ENCODE measurements around the gene GPR176.

Gene GPR176

GRCh38 chr15:39936681-39937080 is 16.6 kb upstream of the GPR176 start:
- no peak overlapping the region for H3K4me3 ChIP-seq

DNA sequence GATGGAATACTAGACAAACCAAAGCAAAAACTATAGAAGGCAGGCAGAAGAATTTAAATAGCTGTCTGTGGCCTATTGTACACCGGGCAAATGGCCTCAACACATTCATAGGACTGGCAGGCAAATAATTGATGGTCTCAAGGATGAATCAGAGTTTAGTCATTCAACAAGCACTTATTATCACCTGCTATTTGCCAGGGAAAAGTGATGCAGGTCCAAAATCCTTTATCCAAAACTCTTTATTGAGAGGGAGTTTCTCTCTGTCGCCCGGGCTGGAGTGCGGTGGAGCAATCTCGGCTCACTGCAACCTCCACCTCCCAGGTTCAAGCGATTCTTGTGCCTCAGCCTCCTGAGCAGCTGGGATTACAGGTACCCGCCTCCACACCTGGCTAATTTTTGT is 16.1 kb upstream of the GPR176 start:
- H3K4me3 ChIP-seq, result no peak overlapping the region
- H3K27ac ChIP-seq, result no peak overlapping the region

More at GRCh38 chr15:39936681-39937080, 16.6 kb upstream of the GPR176 start:
- no peak overlapping the region for H3K27ac ChIP-seq

GRCh38 chr15:39935241-39935640 is 15.2 kb upstream of the GPR176 start:
- H3K27ac ChIP-seq, result peak overlapping the region in 2 of 21 experiments; percentile 83 to 94
- peak overlapping the region in 1 of 7 experiments; percentile 85 for H3K4me3 ChIP-seq

GRCh38 chr15:39934397-39935071 is 14.5 kb upstream of the GPR176 start:
- H3K4me3 ChIP-seq, result peak overlapping the region; percentile 49 to 85 (median 59)
- H3K27ac ChIP-seq, result peak overlapping the region; percentile 72 to 97 (median 83)

GRCh38 chr15:39931615-39932014 is 11.5 kb upstream of the GPR176 start:
- Histone ChIP-seq H3K27ac (no peak overlapping the region), H3K4me3 (no peak overlapping the region)

- Histone ChIP-seq H3K4me3 (no peak overlapping the region), H3K27ac (no peak overlapping the region)
Measured at GRCh38 chr15:39926526-39926925, 6.5 kb upstream of the GPR176 start.

DNA sequence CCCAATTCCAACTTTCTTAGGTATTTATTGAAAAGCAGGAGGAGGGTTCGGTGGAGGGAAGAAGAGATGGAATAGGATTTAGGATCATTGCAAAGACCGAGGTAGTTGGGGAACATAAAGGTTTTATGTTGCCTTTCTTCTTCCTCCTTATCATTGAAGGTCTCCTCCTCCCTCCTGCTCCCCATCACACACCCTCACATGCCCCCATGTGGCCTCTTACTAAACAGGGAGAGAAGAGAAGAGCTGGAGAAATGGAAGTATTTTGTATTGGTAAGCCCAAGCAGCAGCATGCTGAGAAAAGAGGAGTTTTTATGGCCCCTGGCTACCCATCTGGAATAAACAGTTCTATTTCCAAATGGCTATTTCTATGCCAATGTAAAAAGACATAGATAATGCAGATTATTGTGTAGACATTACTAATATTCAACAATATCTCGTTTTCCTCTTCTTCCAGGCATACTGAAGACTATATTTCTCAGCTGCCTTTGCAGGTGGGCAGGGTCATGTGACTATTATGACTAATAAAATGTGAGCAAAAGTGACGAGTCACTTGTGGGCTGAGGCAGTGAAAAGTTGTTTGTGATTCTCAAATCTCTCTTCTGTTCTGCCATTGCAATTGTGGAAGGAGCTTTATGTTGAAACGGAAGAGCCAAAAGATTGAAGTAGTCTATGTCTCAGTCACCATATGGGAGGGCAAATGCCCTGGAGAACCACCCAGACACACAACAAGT is 5.2 kb upstream of the GPR176 start:
- H3K27ac ChIP-seq, result no peak overlapping the region
- no peak overlapping the region for H3K4me3 ChIP-seq

DNA sequence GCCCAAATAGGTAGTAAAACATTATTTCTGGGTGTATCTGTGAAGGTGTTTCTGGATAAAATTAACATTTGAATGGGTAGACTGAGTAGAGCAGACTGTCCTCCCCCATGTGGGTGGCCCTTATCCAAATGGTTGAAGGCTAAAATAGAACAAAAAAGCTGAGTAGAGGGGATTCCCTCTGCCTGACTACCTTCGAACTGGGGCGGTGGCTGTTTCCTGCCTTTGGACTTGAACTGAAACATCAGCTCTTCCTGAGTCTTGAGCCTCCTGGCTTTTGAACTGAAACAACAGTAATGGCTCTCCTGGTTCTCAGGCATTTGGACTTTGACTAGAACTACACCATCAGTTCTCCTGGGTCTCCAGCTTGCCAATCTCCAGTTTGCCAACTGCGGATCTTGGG is 4.4 kb upstream of the GPR176 start:
- Histone ChIP-seq H3K27ac (no peak overlapping the region), H3K4me3 (no peak overlapping the region)

DNA sequence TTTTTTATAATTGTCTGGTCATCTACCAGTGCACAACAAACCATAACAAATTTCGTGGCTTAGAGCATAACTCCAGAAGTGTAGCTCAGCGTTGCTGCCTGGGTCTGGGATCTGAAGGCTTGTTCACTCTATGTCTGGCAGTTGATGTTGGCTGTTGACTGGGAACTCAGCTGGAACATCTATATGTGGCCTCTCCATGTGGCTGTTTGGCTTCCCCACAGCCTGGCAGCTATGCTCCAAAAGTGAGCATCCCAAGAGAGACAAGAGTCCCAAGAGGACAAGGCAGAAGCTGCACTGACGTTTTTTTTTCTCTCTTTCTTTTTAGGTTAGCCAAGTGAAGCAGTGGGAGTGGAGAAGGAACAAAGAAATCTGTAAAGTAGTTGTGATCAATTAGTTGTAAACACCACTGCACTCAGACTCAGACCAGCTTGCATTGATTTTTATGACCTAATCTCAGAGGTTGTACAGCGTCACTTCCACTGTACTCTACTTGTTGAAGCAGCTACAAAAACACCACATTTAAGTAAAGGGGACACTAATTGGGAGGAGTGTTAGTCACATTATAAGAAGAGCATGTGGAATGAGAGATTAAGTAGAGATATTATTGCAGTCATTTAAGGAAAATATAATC is 2.5 kb upstream of the GPR176 start:
- peak overlapping the region in 2 of 21 experiments; percentile 1 to 11 for H3K27ac ChIP-seq

DNA sequence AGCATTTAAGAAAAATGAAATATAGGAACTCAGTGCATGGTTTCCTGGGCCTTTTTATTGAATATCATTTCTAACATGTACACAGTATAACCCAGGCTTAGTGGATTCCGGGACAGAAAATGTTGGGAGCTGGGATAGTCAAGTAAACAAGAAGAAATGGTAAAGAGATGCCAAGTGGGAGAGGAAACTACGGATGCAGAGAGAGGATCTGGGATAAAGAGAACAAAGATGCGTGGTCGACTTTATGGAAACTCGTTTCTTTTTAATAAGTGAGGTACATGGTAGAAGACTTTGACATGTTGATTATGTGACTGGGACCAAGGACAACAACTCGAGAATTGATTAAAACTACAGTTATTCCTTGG is 1.2 kb upstream of the GPR176 start:
- peak overlapping the region; percentile 45 to 73 (median 57) for H3K4me3 ChIP-seq
- H3K27ac ChIP-seq, result peak overlapping the region in 20 of 21 experiments; percentile 39 to 84 (median 68)

More for the DNA sequence above, 2.5 kb upstream of the GPR176 start:
- H3K4me3 ChIP-seq, result no peak overlapping the region

DNA sequence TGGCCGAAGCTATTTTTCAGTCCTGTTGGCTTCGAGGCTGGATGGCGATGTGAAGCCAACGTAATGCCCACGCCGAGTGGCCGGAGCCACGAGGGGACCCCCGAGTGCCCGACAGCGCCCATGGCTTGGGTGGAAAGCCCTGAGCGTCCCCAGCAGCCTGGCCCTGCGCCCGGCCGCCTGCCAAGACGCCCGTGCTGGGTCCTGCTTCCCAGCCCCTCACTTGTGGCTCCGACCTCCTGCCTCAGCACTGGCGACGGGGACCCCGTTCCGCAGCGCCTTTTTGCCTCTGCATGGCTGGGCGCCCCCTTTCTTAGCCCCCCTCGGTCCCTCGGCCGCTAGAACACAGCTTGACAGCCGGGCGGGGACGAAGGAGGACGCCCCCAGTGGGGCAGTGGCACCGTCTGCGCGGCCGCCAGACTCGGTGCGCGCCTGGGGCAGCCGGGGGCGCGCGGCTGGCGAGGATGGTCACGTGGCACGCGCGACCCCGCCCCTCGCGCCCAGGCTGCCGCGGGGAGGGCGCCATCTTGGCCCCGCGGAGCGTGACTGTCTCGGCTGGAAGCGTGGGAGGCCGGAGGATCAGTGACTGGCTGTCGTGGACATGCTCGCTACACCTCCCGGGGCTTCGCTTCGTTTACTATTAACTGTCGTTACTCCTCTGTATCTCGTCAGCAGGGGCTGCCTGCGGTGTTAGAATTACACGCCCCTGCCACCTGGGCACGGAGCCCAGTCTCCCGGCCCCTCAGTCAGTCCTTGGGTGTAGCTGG is 626 bp upstream of the GPR176 start:
- Histone ChIP-seq H3K4me3 (peak overlapping the region; percentile 45 to 73 (median 57)), H3K27ac (peak overlapping the region in 20 of 21 experiments; percentile 39 to 84 (median 68))

DNA sequence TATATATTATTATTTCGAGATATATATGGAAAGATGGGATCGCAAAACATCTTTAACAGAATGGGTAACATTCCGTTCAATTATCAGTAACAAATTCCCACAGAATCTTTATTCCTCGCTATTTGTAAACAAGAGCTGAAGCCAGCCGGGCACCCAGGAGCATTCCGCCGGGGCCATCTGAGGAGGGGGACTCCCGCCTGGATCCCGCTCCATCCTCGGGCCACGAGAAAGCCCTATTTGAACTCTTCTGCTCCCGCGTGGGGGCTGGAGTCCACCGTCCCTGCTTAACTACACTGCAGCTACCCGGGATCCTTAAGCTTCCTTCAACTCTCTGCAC is 687 bp downstream of the GPR176 start:
- Histone ChIP-seq H3K4me3 (peak overlapping the region; percentile 45 to 73 (median 57)), H3K27ac (peak overlapping the region in 16 of 21 experiments; percentile 11 to 83 (median 66))

- Histone ChIP-seq H3K4me3 (peak overlapping the region; percentile 45 to 73 (median 57)), H3K27ac (peak overlapping the region in 8 of 21 experiments; percentile 53 to 83 (median 70))
Measured at GRCh38 chr15:39918688-39919385, 1.2 kb downstream of the GPR176 start.

DNA sequence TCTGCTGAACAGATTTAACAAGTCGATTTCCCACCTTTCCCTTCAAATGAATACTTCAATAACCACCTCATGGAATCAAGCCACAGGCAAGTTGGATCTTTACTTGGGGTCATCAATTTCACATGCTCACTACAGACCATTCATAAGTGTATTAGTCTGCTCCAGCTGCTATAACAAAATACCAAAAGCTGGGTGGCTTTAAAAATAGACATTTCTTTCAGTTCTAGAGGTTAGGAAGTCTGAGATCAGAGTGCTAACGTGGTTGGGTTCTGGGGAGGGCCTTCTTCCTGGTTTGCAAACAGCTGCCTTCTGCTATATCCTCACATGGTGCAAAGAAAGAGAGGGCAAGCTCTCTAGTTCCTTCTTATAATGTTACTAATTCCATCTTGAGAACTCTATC is 5.1 kb downstream of the GPR176 start:
- Histone ChIP-seq H3K27ac (no peak overlapping the region), H3K4me3 (no peak overlapping the region)

GRCh38 chr15:39909007-39909406 is 11.1 kb downstream of the GPR176 start:
- Histone ChIP-seq H3K4me3 (no peak overlapping the region), H3K27ac (no peak overlapping the region)

DNA sequence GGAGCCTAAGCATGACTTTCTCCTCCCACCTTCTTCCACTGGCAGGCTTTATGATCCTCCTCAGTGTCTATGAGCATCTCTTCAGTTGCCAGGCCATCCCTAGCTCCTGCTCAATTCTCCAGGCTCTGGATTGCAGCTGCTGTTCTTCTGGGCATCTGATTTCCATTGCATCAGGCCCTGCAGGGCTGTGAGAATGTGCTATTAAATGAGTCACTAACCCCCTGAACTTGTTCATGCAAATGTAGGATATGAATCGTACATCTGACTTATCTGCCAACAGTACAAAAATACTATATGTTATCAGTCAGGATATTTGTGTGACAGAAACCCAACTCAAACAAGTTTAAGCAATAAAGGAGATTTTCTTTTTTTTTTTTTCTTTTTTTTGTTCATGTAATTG is 11.9 kb downstream of the GPR176 start:
- H3K27ac ChIP-seq, result no peak overlapping the region
- no peak overlapping the region for H3K4me3 ChIP-seq

DNA sequence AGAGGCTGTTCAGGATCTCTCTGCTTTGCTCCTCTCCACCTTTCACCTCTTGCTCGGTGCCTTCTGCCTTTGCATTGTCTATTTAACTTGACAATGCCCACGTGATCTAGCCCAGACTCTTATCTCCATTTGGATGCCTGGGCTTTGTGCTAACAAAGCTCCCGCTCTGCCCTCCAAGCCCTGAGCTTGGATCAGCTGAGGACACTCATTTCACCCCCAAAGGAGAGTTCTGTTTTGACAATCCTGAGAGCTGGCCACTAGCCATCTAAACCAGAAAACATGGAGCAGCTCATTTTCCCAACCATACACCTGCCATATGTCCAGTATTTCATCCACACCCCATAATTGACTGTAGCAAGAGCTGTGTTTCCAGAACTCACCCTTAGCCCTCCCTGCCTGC is 12.8 kb downstream of the GPR176 start:
- Histone ChIP-seq H3K4me3 (no peak overlapping the region), H3K27ac (no peak overlapping the region)

GRCh38 chr15:39904115-39904514 is 16.0 kb downstream of the GPR176 start:
- Histone ChIP-seq H3K27ac (no peak overlapping the region), H3K4me3 (no peak overlapping the region)

- no peak overlapping the region for H3K27ac ChIP-seq
Measured at GRCh38 chr15:39898317-39898716, 21.7 kb downstream of the GPR176 start.

GRCh38 chr15:39896846-39897245 is 23.2 kb downstream of the GPR176 start:
- Histone ChIP-seq H3K4me3 (no peak overlapping the region), H3K27ac (no peak overlapping the region)

More at GRCh38 chr15:39898317-39898716, 21.7 kb downstream of the GPR176 start:
- no peak overlapping the region for H3K4me3 ChIP-seq
